SJSA1 (cell line): ENCODE results near the gene SLC22A12. TPM values are rescaled to one million over a fixed set of nuclear protein-coding genes. Genes with fewer than 3 reads are reported as not detected.

ENCODE experiments used
- DNase-seq, 2 experiments: peaks; one replicate each; pipeline ENCODE4 v3.0.0-alpha.2; 2015 to 2020; ENCODE audit warnings: low spot score in 2 of 2, low read depth in 1 of 2
- H3K27ac ChIP-seq: fragments of 250-450 bp; sonication (Bioruptor Pico); 2 replicates; pipeline ENCODE4 v1.5.1; 2020; ENCODE audit warnings: mild to moderate bottlenecking, moderate library complexity
- H3K27me3 ChIP-seq: fragments of 250-450 bp; sonication (Bioruptor Pico); replicated peaks from 2 replicates; pipeline ENCODE4 v1.5.1; 2020; ENCODE audit warnings: mild to moderate bottlenecking, moderate library complexity
- H3K36me3 ChIP-seq: fragments of 250-450 bp; sonication (Bioruptor Pico); 2 replicates; pipeline ENCODE4 v1.5.1; 2020; ENCODE audit warnings: mild to moderate bottlenecking
- H3K4me1 ChIP-seq: fragments of 250-450 bp; sonication (Bioruptor Pico); replicated peaks from 2 replicates; pipeline ENCODE4 v1.6.1; 2021; ENCODE audit warnings: mild to moderate bottlenecking
- H3K4me3 ChIP-seq: fragments of 250-450 bp; sonication (Bioruptor Pico); 2 replicates; pipeline ENCODE4 v1.5.1; 2020; ENCODE audit warnings: mild to moderate bottlenecking
- H3K9me3 ChIP-seq: fragments of 250-450 bp; sonication (Bioruptor Pico); replicated peaks from 2 replicates; pipeline ENCODE4 v1.5.1; 2020; ENCODE audit warnings: mild to moderate bottlenecking
- total RNA-seq: library from RNA; depleted of rRNA; stranded (reverse); fragments of >200 nt; shearing (Covaris generic); gene quantifications from 2 replicates; pipeline ENCODE4 v1.2.3, GENCODE V29; 2014

The SLC22A12 gene
- total RNA-seq, 1 experiment from 2014 or later = not detected

DNA sequence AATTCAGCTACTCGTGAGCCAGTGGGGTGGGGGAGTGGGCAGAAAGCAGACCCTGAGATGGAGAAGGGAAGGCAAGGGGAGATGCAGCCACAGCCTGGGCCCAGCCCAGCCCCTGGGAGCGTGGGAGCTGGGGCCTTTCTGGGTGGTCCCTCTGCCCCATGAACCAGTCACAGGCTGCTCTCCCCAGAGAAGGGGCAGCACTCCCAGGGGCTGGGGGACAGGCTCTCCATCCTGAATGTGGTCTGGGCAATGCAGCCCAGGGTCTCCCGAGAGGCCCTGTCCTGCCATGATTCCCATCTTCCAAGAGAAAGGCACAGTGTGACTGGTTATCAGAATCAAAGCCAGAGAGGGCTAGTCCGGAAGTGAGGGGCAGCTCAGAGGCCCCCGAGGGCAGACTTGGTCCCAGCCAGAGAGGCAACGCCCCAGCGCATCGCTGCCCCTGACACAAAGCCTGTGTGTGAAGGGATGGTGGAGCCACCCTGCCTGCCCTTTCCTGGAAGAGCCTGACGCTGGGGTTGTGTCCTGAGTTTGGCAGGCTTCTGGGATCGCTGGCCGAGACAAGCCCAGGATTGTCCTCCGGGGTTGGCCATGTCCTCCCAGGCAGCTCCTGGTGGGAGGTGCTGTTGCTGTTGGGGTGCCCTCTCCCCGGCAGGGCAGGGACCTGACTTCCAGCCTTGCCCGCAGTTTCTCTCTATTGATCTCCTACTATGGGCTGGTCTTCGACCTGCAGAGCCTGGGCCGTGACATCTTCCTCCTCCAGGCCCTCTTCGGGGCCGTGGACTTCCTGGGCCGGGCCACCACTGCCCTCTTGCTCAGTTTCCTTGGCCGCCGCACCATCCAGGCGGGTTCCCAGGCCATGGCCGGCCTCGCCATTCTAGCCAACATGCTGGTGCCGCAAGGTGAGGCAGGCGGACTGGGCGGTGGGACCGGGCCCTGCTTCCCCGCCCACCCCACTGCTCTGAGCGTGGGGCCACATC is 23.8 kb upstream of the SLC22A12 start:
- H3K27ac ChIP-seq = no peak overlapping the region
- no peaks in the 10 kb centered on the region for H3K36me3 ChIP-seq
- H3K4me3 ChIP-seq = no peak overlapping the region
- H3K4me1 ChIP-seq = no peaks in the 10 kb centered on the region
- H3K27me3 ChIP-seq = peaks cover 7% of the 10 kb centered on the region; the same call in 1 of the 2 replicates
- no peak for DNase-seq
- H3K9me3 ChIP-seq = no peaks in the 10 kb centered on the region

DNA sequence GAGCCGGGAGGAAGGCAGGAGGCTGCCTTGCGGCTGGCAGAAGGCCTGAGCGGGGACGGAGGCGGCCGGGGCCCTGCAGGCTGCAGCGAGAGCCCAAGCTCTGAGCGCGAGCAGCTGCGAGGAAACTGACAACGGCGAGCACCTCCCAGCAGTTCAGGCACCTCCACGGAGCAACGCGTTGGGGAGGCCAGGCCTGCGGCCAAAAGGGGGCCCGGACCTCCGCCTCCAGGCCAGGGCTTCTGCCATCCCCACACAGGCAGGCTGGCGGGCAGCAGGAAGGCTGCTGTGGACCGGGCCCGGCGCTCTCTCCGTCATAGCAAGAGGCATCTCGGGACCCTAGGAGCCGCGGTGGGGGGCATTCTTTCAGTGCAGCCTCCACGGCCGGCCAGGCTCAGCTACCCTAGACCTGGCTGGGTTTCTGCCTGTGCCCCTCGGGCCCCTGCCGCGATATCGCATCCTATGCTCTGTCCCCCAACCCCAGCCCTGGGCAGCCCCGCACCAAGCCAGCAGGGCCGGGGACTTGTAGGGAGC is 22.9 kb upstream of the SLC22A12 start:
- H3K4me3 ChIP-seq = no peak overlapping the region
- DNase-seq = no peak
- H3K9me3 ChIP-seq = no peaks in the 10 kb centered on the region
- H3K27ac ChIP-seq = no peak overlapping the region
- peaks cover 13% of the 10 kb centered on the region; the same call in 1 of the 2 replicates for H3K27me3 ChIP-seq
- H3K36me3 ChIP-seq = no peaks in the 10 kb centered on the region
- H3K4me1 ChIP-seq = no peaks in the 10 kb centered on the region

DNA sequence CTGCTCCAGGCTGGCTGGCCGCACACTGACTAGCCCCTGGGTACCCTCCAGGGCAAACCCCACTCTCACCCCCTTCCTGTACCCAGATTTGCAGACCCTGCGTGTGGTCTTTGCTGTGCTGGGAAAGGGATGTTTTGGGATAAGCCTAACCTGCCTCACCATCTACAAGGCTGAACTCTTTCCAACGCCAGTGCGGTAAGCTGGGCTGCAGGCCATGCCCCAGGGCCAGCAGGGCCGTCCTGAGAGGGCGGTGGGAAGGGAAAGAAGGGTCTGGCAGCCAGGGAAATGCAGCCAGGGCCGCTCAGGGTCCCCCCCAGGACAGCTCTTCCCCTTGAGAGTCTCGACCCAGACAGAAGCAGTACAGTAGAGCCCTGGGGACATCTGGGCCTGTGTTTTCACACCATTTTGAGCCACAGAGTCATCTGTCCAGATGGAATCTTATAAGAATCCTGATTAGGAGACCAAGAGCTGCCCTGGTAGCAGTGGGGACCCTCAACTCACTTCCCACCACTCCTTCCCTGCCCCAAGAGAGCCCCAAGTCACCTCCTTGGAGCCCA is 22.4 kb upstream of the SLC22A12 start:
- Histone ChIP-seq H3K4me3 (no peak overlapping the region), H3K36me3 (no peaks in the 10 kb centered on the region), H3K27ac (no peak overlapping the region), H3K4me1 (no peaks in the 10 kb centered on the region), H3K9me3 (no peaks in the 10 kb centered on the region), H3K27me3 (peaks cover 15% of the 10 kb centered on the region)
- DNase-seq = no peak

DNA sequence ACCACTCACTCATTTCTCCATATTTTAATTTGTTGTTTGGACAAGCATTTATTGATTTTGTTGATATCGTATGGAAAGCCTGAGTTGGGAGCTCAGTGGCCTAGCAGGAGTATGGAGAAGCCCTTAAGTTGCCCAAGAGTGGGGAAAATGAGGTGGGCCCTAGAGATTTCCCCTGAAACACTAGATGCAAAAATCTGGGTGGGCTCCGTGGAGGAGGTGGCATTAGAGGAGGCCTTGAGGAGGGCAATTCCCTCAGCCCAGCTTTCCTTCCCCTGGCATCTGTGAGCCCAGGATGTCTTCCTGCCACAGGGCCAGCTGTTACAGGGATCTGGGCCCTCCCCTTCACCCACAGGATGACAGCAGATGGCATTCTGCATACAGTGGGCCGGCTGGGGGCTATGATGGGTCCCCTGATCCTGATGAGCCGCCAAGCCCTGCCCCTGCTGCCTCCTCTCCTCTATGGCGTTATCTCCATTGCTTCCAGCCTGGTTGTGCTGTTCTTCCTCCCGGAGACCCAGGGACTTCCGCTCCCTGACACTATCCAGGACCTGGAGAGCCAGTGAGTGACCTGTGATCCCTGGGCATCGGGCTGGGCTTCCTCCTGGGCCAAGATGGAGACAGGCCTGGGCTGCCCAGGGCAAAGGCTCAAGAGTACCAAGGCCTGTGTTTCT is 21.6 kb upstream of the SLC22A12 start:
- Histone ChIP-seq H3K36me3 (no peaks in the 10 kb centered on the region), H3K27me3 (peaks cover 21% of the 10 kb centered on the region), H3K27ac (no peak overlapping the region), H3K4me3 (no peak overlapping the region), H3K9me3 (no peaks in the 10 kb centered on the region), H3K4me1 (no peaks in the 10 kb centered on the region)
- DNase-seq = no peak

DNA sequence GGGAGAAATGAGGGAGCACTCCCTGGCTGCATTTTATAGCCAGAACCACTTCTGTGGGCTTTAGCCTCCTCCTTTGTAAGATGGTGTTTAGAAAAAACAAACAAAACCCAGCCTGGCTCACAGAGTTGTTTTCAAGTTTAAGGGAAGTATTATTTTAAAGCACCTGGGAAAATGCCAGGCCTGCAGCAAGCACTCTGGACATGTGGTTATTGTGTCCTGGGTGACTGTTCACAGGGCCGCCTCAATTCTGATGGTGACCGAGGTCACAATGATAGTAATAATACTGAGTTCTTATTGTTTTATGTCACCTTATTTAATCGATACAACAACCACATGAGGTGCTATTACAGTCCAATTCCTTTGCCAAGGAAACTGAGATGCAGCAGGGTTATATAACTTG is 20.7 kb upstream of the SLC22A12 start:
- Histone ChIP-seq H3K36me3 (no peaks in the 10 kb centered on the region), H3K27ac (no peak overlapping the region), H3K4me1 (no peaks in the 10 kb centered on the region), H3K27me3 (peaks cover 30% of the 10 kb centered on the region), H3K4me3 (no peak overlapping the region), H3K9me3 (no peaks in the 10 kb centered on the region)
- DNase-seq = no peak

DNA sequence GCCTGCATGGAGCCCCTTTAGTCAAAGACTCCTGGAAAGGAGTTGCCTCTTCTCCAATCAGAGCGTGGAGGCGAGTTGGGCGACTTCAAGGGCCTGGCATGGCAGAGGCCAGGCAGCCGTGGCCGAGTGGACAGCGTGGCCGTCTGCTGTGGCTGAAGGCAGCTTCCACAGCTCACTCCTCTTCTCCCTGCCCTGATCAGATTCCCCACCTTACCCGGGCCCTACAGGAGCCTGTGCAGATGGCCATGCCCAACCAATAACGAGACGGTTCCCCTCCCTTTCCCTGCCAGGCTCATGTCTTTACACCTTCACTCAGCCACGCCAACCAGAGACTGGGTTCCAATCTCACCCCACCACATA is 20.0 kb upstream of the SLC22A12 start:
- Histone ChIP-seq H3K27ac (no peak overlapping the region), H3K4me3 (no peak overlapping the region), H3K36me3 (no peaks in the 10 kb centered on the region), H3K4me1 (no peaks in the 10 kb centered on the region), H3K27me3 (peaks cover 35% of the 10 kb centered on the region), H3K9me3 (no peaks in the 10 kb centered on the region)
- no peak for DNase-seq

DNA sequence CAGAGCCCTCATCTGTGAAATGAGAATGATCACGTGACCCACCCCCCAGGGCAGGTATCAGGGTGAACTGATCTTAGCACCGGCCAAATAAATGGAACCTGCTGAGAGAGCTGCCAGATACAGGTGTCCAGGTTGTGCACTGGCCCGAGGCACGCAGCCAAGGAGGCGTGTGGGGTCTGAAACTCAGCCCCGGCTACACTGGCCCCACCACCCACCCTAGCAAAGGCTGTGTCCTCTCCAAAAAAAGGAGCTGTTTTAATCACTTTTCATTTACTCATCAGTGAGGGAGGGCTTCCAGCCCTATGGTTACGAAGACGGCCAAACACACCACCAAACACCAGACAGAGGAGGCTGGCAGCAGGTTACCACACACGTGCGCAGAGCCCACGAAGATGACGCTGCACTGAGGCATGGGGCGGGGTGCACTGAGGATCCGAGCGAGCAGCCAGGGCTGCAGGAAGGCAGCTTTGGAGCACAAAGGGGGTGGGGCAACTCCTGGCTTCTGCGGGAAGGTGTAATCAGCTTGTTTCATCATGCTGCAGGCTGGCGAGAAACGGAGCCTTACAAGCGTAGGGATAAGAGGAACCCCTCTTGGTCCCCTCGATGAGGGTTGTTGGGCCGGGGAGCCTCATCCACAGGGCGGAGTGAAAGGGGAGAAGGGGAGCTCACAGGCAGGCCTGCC is 19.5 kb upstream of the SLC22A12 start:
- H3K4me3 ChIP-seq = no peak overlapping the region
- H3K9me3 ChIP-seq = no peaks in the 10 kb centered on the region
- no peak for DNase-seq
- H3K4me1 ChIP-seq = no peaks in the 10 kb centered on the region
- no peaks in the 10 kb centered on the region for H3K36me3 ChIP-seq
- H3K27ac ChIP-seq = no peak overlapping the region
- H3K27me3 ChIP-seq = peaks cover 38% of the 10 kb centered on the region

DNA sequence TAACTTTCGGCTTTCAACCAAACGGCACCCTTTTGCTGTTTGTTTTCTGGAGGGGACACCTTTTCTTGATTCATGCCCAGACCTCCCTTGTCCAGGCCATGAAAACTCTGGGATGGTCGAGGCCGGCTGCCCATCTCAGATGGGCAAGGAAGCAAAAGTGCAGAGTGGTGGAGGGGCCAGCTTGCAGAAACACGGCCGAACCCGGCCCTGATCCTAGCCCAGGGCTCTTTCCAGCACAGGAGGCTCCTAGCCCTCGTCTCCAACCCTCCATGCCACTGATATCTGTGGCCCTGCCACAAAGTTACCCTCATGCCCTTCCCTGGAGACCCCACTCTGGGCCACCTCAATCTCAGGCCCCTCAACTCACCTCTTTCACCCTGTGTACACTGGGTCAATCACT is 18.9 kb upstream of the SLC22A12 start:
- DNase-seq = no peak
- no peaks in the 10 kb centered on the region for H3K36me3 ChIP-seq
- no peak overlapping the region for H3K4me3 ChIP-seq
- H3K27me3 ChIP-seq = peaks cover 39% of the 10 kb centered on the region
- H3K9me3 ChIP-seq = no peaks in the 10 kb centered on the region
- no peaks in the 10 kb centered on the region for H3K4me1 ChIP-seq
- no peak overlapping the region for H3K27ac ChIP-seq

DNA sequence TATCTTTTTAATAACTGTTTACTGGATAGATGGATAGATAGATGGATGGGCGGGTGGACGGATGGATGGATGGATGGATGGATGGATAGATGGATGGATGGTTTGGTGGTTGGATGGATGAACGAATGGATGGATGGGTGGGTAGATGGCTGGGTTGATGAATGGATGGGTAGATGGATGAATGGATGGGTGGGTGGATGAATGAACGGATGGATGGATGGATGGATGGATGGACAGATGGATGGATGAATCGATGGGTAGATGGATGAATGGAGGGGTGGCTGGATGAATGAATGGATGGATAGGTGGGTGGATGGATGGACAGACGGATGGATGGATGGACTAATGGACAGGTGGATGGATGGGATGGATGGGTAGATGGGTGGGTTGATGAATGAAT is 13.8 kb upstream of the SLC22A12 start:
- Histone ChIP-seq H3K27me3 (peaks cover 59% of the 10 kb centered on the region), H3K4me3 (no peak overlapping the region), H3K9me3 (no peaks in the 10 kb centered on the region), H3K36me3 (no peaks in the 10 kb centered on the region), H3K4me1 (no peaks in the 10 kb centered on the region), H3K27ac (no peak overlapping the region)
- DNase-seq = no peak

DNA sequence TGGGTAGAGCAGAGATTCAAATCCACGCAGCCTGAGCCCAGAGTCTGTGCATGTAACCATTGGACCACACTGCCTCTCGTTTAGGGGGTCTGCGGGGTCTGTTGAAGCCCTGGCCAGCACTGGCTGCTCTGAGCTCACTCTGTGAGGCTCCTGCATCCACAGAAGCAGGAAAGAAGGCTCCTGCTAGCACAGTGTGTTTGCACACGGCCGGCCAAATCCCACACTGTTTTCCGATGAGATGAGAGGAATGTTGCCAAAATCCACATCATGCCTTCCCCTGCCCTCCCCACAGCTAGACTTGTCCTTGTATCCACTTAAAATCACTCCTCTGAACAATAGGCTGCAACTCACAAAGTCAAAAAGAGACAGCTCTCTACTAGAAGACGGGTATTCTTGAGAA is 10.6 kb upstream of the SLC22A12 start:
- Histone ChIP-seq H3K4me1 (no peaks in the 10 kb centered on the region), H3K27ac (no peak overlapping the region), H3K27me3 (peaks cover 43% of the 10 kb centered on the region), H3K4me3 (no peak overlapping the region), H3K9me3 (0 out of 2 replicates have a peak, but pooled peaks cover 3% of the 10 kb centered on the region), H3K36me3 (no peaks in the 10 kb centered on the region)
- no peak for DNase-seq

DNA sequence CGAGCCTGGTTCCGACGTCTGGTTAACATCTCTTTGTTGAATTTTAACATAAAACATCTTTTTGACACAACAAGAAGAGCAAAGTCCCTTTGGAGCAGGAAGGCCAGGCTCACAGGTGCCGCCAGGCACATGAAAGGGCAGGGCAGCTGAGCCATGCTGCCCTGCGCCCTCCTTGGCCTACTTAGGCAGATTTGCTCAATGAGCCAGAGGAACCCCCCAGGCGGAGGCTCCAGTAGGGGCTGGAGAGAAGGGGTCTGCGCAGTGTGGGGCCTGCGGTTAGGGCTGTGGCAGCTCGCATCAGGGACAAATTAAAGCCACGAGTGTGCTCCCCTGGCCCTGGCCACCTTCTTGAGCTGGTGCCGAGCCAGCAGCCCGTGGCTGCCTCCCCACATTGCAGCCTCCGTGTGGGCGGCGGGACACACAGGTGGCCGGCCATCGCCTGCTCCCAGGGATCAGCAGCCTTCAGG is 9.9 kb upstream of the SLC22A12 start:
- 0 out of 2 replicates have a peak, but pooled peaks cover 3% of the 10 kb centered on the region for H3K9me3 ChIP-seq
- no peak overlapping the region for H3K4me3 ChIP-seq
- no peak overlapping the region for H3K27ac ChIP-seq
- H3K27me3 ChIP-seq = peaks cover 42% of the 10 kb centered on the region
- no peak for DNase-seq
- H3K4me1 ChIP-seq = no peaks in the 10 kb centered on the region
- H3K36me3 ChIP-seq = no peaks in the 10 kb centered on the region

DNA sequence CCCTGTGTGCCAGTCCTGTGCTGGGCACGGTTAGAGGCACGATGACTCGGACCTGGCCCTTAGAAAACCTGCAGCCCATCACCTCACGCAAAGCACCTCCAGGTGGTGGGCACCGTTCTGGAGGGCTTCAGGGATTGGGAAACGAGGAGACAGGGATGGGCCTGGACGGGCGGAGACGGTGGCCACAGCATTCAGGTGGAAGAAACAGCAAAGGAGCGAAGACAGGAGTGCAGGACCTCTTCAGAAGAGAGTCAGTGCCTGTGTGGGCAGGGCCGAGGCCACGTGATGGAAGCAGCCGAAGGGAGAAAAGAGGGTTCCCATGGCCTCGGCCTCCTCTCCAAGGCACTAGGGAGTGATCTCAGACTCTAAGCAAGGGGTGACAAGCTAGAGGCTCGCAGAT is 8.1 kb upstream of the SLC22A12 start:
- no peak overlapping the region for H3K27ac ChIP-seq
- peaks cover 36% of the 10 kb centered on the region for H3K27me3 ChIP-seq
- no peak for DNase-seq
- no peaks in the 10 kb centered on the region for H3K36me3 ChIP-seq
- H3K9me3 ChIP-seq = peaks cover 3% of the 10 kb centered on the region; the same call in 1 of the 2 replicates
- H3K4me3 ChIP-seq = no peak overlapping the region
- H3K4me1 ChIP-seq = no peaks in the 10 kb centered on the region
